ENCODE measurements around the gene ATP8A2. TPM values are rescaled to one million over a fixed set of nuclear protein-coding genes. Genes with fewer than 3 reads are reported as not detected.

ATP8A2 gene
- total and polyA plus RNA-seq, 12 donors: under 0.01 to 0.18 (median 0.10) TPM; not detected in 3

DNA sequence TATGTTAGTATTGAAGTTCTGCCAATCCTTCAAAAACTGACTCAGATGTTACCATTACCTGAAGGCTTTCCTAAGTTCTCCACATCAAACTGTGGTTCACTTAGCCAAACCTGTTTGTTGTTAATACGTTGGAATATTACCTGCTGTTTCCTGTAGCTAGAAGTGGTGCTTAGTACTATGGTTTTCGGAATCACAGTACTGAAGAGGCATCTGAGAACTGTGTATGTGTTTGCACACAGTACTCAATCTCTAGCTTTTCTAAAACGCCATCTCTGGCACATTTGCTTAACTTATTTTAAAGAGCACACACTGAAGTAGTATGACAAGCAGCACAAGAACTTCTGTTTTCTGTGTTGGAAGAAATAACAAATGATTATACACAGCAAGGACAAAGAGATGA lies 431.9 kb downstream of the ATP8A2 start:
- Histone ChIP-seq H3K4me3 (no peak overlapping the region), H3K27ac (no peak overlapping the region), H3K27me3 (peaks cover 0 to 20% (median 4%) of the 10 kb centered on the region in 7 donors), H3K9me3 (no peaks in the 10 kb centered on the region), H3K36me3 (no peaks in the 10 kb centered on the region), H3K4me1 (no peaks in the 10 kb centered on the region)
- intact Hi-C loops (cut with DNase I): loop anchor here in 1 of 10 donors (5.0 kb wide), 1 partner anchor 1524 kb away; no protein-coding TSS in a partner anchor
- WGBS, 2 donors: 81 to 84% methylated on average over 3 of the region's 3 CpGs
- TF ChIP-seq, protein P1, sequence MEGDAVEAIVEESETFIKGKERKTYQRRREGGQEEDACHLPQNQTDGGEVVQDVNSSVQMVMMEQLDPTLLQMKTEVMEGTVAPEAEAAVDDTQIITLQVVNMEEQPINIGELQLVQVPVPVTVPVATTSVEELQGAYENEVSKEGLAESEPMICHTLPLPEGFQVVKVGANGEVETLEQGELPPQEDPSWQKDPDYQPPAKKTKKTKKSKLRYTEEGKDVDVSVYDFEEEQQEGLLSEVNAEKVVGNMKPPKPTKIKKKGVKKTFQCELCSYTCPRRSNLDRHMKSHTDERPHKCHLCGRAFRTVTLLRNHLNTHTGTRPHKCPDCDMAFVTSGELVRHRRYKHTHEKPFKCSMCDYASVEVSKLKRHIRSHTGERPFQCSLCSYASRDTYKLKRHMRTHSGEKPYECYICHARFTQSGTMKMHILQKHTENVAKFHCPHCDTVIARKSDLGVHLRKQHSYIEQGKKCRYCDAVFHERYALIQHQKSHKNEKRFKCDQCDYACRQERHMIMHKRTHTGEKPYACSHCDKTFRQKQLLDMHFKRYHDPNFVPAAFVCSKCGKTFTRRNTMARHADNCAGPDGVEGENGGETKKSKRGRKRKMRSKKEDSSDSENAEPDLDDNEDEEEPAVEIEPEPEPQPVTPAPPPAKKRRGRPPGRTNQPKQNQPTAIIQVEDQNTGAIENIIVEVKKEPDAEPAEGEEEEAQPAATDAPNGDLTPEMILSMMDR (IDR thresholded peaks at IDR 0.05): no peak
- DNase-seq (no peak), ATAC-seq (no peak)

DNA sequence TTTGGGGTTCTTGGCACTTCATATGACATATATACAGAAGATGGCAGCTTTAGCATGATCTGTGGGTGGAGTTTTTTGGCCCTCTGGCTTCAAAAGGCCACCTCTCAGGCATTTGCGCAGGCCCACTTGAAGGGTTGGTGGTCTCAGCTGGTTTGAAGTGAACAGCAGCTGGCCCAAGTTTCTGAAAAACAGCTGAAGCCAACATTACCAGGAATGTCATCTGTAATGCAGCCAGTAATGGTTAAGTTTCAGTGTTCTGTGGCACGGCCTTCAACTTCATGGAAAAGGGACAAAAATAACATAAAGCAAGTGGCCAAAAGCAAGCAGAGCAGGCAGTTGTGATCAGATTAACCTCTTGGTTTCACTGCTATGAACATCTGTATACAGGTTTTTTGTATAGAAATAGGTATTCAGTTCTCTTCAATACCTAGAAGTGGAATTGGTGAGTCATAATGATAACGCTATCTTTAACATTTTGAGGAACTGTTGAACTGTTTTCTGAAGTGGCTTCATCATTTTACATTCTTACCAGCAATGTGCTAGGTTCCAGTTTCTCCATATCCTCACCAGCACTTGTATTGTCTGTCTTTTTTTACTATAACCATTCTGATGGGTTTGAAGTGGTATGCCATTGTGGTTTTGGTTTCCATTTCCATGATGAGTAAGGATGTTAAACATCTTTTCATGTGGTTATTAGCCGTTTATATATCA lies 434.6 kb downstream of the ATP8A2 start:
- 83 to 92% methylated on average over 4 of the region's 4 CpGs for WGBS, 2 donors
- H3K27ac ChIP-seq: no peak overlapping the region
- ATAC-seq: no peak
- intact Hi-C loops (cut with DNase I): no loop called here
- H3K4me3 ChIP-seq: no peak overlapping the region
- no peak for DNase-seq
- H3K4me1 ChIP-seq: no peaks in the 10 kb centered on the region
- TF ChIP-seq, protein P1 (IDR thresholded peaks at IDR 0.05): no peak
- peaks cover 0 to 7% (median 0%) of the 10 kb centered on the region in 7 donors for H3K27me3 ChIP-seq
- peaks cover 0 to under 1% (median 0%) of the 10 kb centered on the region in 11 donors for H3K9me3 ChIP-seq
- H3K36me3 ChIP-seq: no peaks in the 10 kb centered on the region

DNA sequence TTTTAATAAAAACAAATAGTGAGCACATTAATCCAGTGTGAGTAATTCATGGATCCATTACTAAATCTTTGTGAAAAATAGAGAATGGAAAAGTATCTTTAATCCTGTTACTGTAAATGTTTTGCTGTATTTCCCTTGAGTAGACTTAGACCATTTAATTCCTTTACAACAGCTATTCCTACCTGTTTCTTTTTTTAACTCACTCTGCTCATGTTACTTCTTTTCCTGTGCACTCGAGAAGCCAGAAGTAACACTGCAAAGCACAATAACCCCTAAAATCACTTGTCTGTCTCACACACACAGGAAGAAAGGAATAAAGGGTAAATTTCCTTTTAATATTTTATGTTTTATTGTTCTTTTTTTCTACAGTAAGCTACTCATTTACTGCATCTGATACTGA lies 435.8 kb downstream of the ATP8A2 start:
- ATAC-seq: no peak
- Histone ChIP-seq H3K9me3 (peaks cover 0 to 10% (median 3%) of the 10 kb centered on the region in 11 donors), H3K36me3 (no peaks in the 10 kb centered on the region), H3K27ac (no peak overlapping the region), H3K27me3 (peaks cover 0 to 4% (median 0%) of the 10 kb centered on the region in 7 donors), H3K4me3 (no peak overlapping the region), H3K4me1 (no peaks in the 10 kb centered on the region)
- TF ChIP-seq, protein P1 (IDR thresholded peaks at IDR 0.05): no peak
- WGBS, 2 donors: 53 to 59% methylated on average over 1 of the region's 1 CpG
- intact Hi-C loops (cut with DNase I): no loop called here
- no peak for DNase-seq

DNA sequence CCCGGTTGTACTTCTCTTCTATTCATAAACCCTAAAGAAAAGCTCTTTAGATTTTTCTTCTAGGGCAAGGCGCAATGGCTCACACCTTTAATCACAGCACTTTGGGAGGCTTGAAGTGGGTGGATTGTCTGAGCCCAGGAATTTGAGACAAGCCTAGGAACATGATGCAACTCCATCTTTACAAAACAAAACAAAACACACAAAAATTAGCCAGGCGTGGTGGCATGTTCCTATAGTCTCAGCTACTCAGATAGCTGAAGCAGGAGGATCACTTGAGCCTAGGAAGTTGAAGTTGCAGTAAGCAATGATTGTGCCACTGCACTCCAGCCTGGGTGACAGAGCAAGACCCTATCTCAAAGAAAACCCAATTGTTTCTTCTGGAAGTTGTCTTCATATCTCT lies 439.7 kb downstream of the ATP8A2 start:
- no peak for ATAC-seq

More for the DNA sequence above, 439.7 kb downstream of the ATP8A2 start:
- Histone ChIP-seq H3K4me3 (no peak overlapping the region), H3K9me3 (peaks cover 0 to 10% (median 3%) of the 10 kb centered on the region in 11 donors), H3K27me3 (peaks cover 0 to 4% (median 0%) of the 10 kb centered on the region in 7 donors), H3K4me1 (no peaks in the 10 kb centered on the region), H3K27ac (no peak overlapping the region), H3K36me3 (no peaks in the 10 kb centered on the region)
- intact Hi-C loops (cut with DNase I): no loop called here
- TF ChIP-seq, protein P1 (IDR thresholded peaks at IDR 0.05): no peak
- DNase-seq: no peak
- WGBS, 2 donors: 82% methylated on average over 3 of the region's 3 CpGs
